ENCODE measurements around the gene VDAC2.
"Not testable (repeated sequence)": the region's sequence is repeated elsewhere in the genome, so short reads cannot be mapped to it uniquely, and the experiment has no call there.

Gene VDAC2

GRCh38 chr10:75210282-75211006 lies at the start of gene VDAC2:
VDAC2 (plus strand) TSS chr10:75210796; CDS start chr10:75211159, 363 bp downstream.
- peak; percentile 87 for DNase-seq

GRCh38 chr10:75165684-75166622 lies 44.6 kb upstream of the VDAC2 start:
- DNase-seq = peak; percentile 28

GRCh38 chr10:75166623-75166972 lies 44.0 kb upstream of the VDAC2 start:
- no peak for DNase-seq

GRCh38 chr10:75168275-75168674 lies 42.3 kb upstream of the VDAC2 start:
- DNase-seq = no peak

- DNase-seq = no peak
These were observed 40.4 kb upstream of the VDAC2 start for GRCh38 chr10:75170215-75170614.

- no peak for DNase-seq
These were observed 35.5 kb upstream of the VDAC2 start for GRCh38 chr10:75175046-75175445.

- DNase-seq = no peak
These were observed 34.5 kb upstream of the VDAC2 start for GRCh38 chr10:75176046-75176445.

GRCh38 chr10:75176736-75177135 lies 33.9 kb upstream of the VDAC2 start:
- no peak for DNase-seq

GRCh38 chr10:75179657-75180177 lies 30.9 kb upstream of the VDAC2 start:
- DNase-seq = no peak

- DNase-seq = no peak
These were observed 30.0 kb upstream of the VDAC2 start for GRCh38 chr10:75180592-75180991.

- no peak for DNase-seq
These were observed 29.5 kb upstream of the VDAC2 start for GRCh38 chr10:75181073-75181472.

GRCh38 chr10:75186310-75186709 lies 24.3 kb upstream of the VDAC2 start:
- DNase-seq = no peak

GRCh38 chr10:75187961-75188426 lies 22.6 kb upstream of the VDAC2 start:
- peak; percentile 76 for DNase-seq

- not testable (repeated sequence) for DNase-seq
These were observed 22.1 kb upstream of the VDAC2 start for GRCh38 chr10:75188522-75188921.

GRCh38 chr10:75189266-75190096 lies 21.1 kb upstream of the VDAC2 start:
- no peak for DNase-seq

GRCh38 chr10:75191821-75192568 lies 18.6 kb upstream of the VDAC2 start:
- no peak for DNase-seq

- DNase-seq = not testable (repeated sequence)
These were observed 16.0 kb upstream of the VDAC2 start for GRCh38 chr10:75194625-75195024.

- no peak for DNase-seq
These were observed 15.4 kb upstream of the VDAC2 start for GRCh38 chr10:75195035-75195763.

- DNase-seq = no peak
These were observed 13.5 kb upstream of the VDAC2 start for GRCh38 chr10:75197066-75197465.

- DNase-seq = no peak
These were observed 12.7 kb upstream of the VDAC2 start for GRCh38 chr10:75197906-75198305.

- DNase-seq = not testable (repeated sequence)
These were observed 10.6 kb upstream of the VDAC2 start for GRCh38 chr10:75199949-75200348.
